WERI-Rb-1 (cell line): Measurements from ENCODE around the gene PRM3.

Experiments used
- DNase-seq: peaks from one replicate; pipeline ENCODE4 v3.0.0-alpha.2; 2020
- H3K27ac ChIP-seq: fragments of 250-450 bp; sonication (Bioruptor Pico); 2 replicates; pipeline ENCODE4 v1.5.1; 2020; ENCODE audit warnings: mild to moderate bottlenecking, moderate library complexity
- H3K27me3 ChIP-seq: fragments of 250-450 bp; sonication (Bioruptor Pico); 2 replicates; pipeline ENCODE4 v1.5.1; 2021; ENCODE audit warnings: mild to moderate bottlenecking, low read depth, moderate library complexity; ENCODE audit not compliant: insufficient read depth, severe bottlenecking
- H3K36me3 ChIP-seq: fragments of 250-450 bp; sonication (Bioruptor Pico); 2 replicates; pipeline ENCODE4 v1.5.1; 2020; ENCODE audit warnings: mild to moderate bottlenecking, moderate library complexity
- H3K4me3 ChIP-seq: 2 replicates; pipeline ENCODE4 v1.5.1; 2011; ENCODE audit warnings: low read depth, mild to moderate bottlenecking, control low read depth, low read length
- H3K9me3 ChIP-seq: fragments of 250-450 bp; sonication (Bioruptor Pico); 2 replicates; pipeline ENCODE4 v1.5.1; 2021; ENCODE audit warnings: mild to moderate bottlenecking, moderate library complexity; ENCODE audit not compliant: severe bottlenecking
- CTCF ChIP-seq: IDR thresholded peaks from 2 replicates; pipeline ENCODE4 v1.5.1; 2011; ENCODE audit warnings: low read depth, mild to moderate bottlenecking, control low read depth, inconsistent platforms, low read length

PRM3 gene

DNA sequence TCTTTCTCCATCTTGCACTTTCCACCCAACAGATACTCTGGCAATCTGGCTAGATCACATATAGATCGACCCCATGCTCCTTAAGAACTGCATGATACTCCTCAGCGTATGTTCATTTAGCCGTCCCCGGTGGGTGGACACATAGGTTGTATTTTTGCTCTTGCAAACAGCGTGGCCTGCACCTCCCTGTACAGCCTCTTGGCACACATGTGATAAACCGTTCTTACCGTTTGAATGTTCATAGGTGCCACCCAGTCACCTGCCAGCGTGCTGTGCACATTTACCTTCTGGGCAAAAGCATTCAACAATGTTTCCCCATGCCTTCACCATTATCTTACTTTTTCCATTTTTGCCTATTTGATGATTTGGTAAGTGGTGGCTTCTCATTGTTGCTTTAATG lies 10.5 kb downstream of the PRM3 start:
- DNase-seq: no peak
- Histone ChIP-seq H3K27me3 (no peaks in the 10 kb centered on the region), H3K27ac (no peak overlapping the region), H3K36me3 (no peaks in the 10 kb centered on the region), H3K9me3 (no peaks in the 10 kb centered on the region), H3K4me3 (no peak overlapping the region)
- TF ChIP-seq CTCF: no peak

GRCh38 chr16:11260596-11260966 lies 12.8 kb downstream of the PRM3 start:
- Histone ChIP-seq H3K27ac (no peak overlapping the region), H3K27me3 (no peaks in the 10 kb centered on the region), H3K36me3 (no peaks in the 10 kb centered on the region), H3K9me3 (no peaks in the 10 kb centered on the region), H3K4me3 (no peak overlapping the region)
- no peak for TF ChIP-seq CTCF
- no peak for DNase-seq

GRCh38 chr16:11259655-11260595 lies 13.5 kb downstream of the PRM3 start:
- no peak for TF ChIP-seq CTCF
- no peaks in the 10 kb centered on the region for H3K36me3 ChIP-seq
- H3K27ac ChIP-seq: no peak overlapping the region
- no peak overlapping the region for H3K4me3 ChIP-seq
- no peaks in the 10 kb centered on the region for H3K27me3 ChIP-seq
- DNase-seq: no peak
- no peaks in the 10 kb centered on the region for H3K9me3 ChIP-seq

GRCh38 chr16:11258553-11259492 lies 14.6 kb downstream of the PRM3 start:
- no peaks in the 10 kb centered on the region for H3K27me3 ChIP-seq
- no peak for TF ChIP-seq CTCF
- H3K27ac ChIP-seq: no peak overlapping the region
- no peak for DNase-seq
- H3K4me3 ChIP-seq: no peak overlapping the region
- no peaks in the 10 kb centered on the region; the same call in 1 of the 2 replicates for H3K36me3 ChIP-seq
- no peaks in the 10 kb centered on the region for H3K9me3 ChIP-seq

GRCh38 chr16:11257131-11257938 lies 16.1 kb downstream of the PRM3 start:
- no peaks in the 10 kb centered on the region for H3K27me3 ChIP-seq
- peak overlapping the region; percentile 78 for H3K4me3 ChIP-seq
- no peak overlapping the region for H3K27ac ChIP-seq
- peak; percentile 84 for DNase-seq
- no peaks in the 10 kb centered on the region for H3K9me3 ChIP-seq
- TF ChIP-seq CTCF: peak; percentile 93
- no peaks in the 10 kb centered on the region; the same call in 1 of the 2 replicates for H3K36me3 ChIP-seq
